Measurements from ENCODE around the gene HADHA.
"Not testable (repeated sequence)": the region's sequence is repeated elsewhere in the genome, so short reads cannot be mapped to it uniquely, and the experiment has no call there.

The HADHA gene

DNA sequence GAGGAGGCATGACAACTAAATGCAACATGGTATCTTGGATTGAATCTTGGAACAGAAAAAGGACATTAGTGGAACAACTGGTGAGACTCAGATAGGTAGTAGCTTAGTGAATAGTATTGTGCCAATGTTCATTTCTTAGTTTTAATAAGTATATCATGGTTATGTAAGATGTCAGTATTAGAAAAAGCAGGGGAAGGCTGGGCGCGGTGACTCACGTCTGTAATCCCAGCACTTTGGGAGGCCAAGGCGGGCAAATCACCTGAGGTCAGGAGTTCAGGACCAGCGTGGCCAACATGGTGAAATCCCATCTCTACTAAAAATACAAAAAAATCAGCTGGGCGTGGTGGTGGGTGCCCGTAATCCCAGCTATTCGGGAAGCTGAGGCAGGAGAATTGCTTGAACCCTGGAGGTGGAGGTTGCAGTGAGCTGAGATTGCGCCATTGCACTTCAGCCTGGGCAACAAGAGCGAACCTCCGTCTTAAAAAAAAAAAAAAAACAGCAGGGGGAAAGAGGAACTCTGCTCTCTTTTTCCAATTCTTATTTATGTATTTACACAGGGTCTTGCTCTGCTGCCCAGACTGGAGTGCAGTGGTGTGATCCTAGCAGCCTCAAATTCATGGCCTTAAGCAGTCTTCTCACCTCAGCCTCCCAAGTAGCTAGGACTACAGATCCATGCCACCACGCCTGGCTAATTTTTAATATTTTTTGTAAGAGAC is 24.4 kb upstream of the HADHA start:
- H3K9me3 Mint-ChIP-seq; intact Hi-C loops (cut with micrococcal nuclease); H3K27me3 Mint-ChIP-seq: not testable (repeated sequence)
- Mint-ChIP-seq H3K4me1 (ENCODE audit: low read depth) (peaks cover 34% of the 10 kb centered on the region), H3K4me3 (peak overlapping the region; percentile 23), H3K36me3 (ENCODE audit: low read depth) (peaks cover 67% of the 10 kb centered on the region), H3K27ac (peak overlapping the region; percentile 41)

DNA sequence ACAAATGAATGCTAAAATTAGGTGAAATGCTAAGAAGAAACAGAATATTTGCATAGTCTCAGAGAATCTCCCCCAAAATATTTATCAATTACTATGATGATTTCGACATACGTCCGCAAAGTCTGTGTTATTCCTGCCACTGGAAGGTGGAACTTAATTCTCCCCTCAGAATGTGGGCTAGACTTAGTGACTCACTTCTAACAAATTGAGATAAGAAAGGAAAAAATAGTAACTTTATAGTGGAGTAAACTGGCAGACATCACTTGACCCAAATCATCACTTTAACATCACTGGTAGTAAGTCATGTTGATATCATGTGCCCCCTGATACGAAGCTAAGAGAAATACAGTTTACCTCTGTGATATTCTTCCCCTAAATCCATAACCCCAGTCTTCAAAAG is 23.8 kb upstream of the HADHA start:
- Mint-ChIP-seq H3K9me3 (no peaks in the 10 kb centered on the region), H3K4me3 (no peak overlapping the region), H3K4me1 (ENCODE audit: low read depth) (peaks cover 30% of the 10 kb centered on the region), H3K27me3 (no peaks in the 10 kb centered on the region), H3K36me3 (ENCODE audit: low read depth) (peaks cover 73% of the 10 kb centered on the region), H3K27ac (peak overlapping the region; percentile 41)
- intact Hi-C loops (cut with micrococcal nuclease) = no loop called here

DNA sequence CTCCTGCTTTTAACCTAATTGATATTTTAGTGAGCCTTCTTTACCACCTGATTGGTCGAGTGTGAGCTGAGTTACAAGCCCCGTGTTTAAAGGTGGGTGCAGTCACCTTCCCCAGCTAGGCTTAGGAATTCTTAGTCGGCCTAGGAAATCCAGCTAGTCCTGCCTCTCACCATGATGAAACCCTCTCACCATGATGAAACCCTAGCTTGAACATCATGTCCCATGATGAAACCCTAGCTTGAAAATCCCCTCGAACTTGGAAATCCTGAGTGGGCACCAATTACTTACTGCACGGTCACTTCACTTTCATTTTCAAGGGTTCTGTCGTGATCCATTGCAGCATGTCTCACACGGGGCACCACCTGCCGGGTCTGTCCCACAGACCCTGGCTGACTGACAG is 14.4 kb upstream of the HADHA start:
- Mint-ChIP-seq H3K36me3 (ENCODE audit: low read depth) (peaks cover 76% of the 10 kb centered on the region), H3K4me1 (ENCODE audit: low read depth) (peaks cover 14% of the 10 kb centered on the region)
- H3K9me3 Mint-ChIP-seq; H3K27ac Mint-ChIP-seq; intact Hi-C loops (cut with micrococcal nuclease); H3K27me3 Mint-ChIP-seq; H3K4me3 Mint-ChIP-seq: not testable (repeated sequence)

DNA sequence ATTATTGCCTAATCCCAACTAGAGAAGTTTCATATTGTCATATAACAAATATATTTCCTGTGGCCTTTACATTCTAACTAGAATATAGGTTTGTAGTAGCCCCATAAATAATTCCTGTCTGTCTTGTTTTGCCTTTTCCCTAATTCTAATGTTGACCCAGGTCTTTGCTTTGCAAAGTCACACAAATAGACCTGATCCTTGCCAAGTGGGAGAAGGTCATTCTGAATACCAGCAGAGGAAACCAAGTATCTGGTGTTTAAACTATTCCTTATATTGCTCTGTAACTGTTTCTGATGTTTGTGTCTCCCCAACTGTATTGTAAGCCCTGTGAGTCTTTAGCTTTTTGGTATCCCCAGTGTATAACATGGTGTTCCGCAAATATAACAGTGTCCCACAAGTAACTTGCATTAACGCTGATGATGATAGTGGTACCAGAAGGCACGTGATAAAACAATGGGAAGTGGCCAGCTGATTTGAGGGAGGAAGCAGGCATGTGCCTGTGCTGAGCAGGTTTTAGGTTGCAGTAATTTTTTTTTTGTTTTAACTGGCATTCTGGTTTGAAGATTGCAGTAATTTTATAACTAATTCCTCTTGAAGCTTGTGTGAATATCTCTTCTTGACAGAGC is 11.4 kb upstream of the HADHA start:
- H3K27me3 Mint-ChIP-seq = no peaks in the 10 kb centered on the region
- peaks cover 52% of the 10 kb centered on the region for H3K36me3 Mint-ChIP-seq (ENCODE audit: low read depth)
- H3K9me3 Mint-ChIP-seq = no peaks in the 10 kb centered on the region
- intact Hi-C loops (cut with micrococcal nuclease) = no loop called here
- no peak overlapping the region for H3K4me3 Mint-ChIP-seq
- H3K4me1 Mint-ChIP-seq (ENCODE audit: low read depth) = peaks cover 21% of the 10 kb centered on the region
- H3K27ac Mint-ChIP-seq = no peak overlapping the region

DNA sequence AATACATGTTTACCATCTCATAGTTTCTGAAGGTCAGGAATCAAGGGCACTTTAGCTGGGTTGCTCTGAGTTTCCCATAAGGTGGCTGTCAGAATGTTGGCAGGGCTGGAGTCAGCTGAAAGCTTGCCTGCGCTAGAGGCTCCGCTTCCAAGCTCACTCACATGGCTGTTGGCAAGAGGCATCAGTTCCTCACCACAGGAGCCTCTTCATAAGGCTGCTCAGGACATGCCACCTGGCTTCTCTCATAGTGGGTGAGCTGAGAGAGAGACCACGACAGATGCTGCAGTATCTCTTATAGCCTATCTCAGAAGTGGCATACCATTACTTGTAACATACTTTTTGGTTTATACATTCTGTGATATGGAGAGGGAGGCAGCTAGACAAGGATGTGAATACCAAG is 7.5 kb upstream of the HADHA start:
- no peak overlapping the region for H3K27ac Mint-ChIP-seq
- peaks cover 26% of the 10 kb centered on the region for H3K4me1 Mint-ChIP-seq (ENCODE audit: low read depth)
- intact Hi-C loops (cut with micrococcal nuclease) = no loop called here
- H3K9me3 Mint-ChIP-seq = no peaks in the 10 kb centered on the region
- H3K27me3 Mint-ChIP-seq = no peaks in the 10 kb centered on the region
- H3K4me3 Mint-ChIP-seq = no peak overlapping the region
- H3K36me3 Mint-ChIP-seq (ENCODE audit: low read depth) = peaks cover 12% of the 10 kb centered on the region

DNA sequence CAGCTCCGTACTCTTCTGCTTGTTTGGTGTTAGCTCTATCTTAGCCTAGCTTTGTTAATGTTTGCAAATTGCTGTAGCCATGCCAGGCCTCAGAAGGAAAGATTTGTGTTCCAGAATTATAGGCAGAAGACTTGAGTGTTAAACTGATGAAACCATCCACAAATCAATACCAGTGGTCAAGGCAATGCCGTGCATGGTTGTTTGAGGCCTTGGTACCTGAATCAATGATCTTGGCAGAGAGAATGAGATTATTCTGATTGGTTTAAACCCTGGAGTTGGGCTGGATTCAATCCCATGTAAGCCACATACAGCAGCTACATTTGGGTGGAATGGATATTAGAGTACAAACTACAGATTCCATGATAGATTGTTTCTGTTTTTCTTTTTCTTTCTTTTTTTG is 5.2 kb upstream of the HADHA start:
- Mint-ChIP-seq H3K4me1 (ENCODE audit: low read depth) (peaks cover 24% of the 10 kb centered on the region), H3K27ac (no peak overlapping the region), H3K4me3 (no peak overlapping the region), H3K9me3 (no peaks in the 10 kb centered on the region), H3K36me3 (ENCODE audit: low read depth) (peaks cover 9% of the 10 kb centered on the region), H3K27me3 (no peaks in the 10 kb centered on the region)
- intact Hi-C loops (cut with micrococcal nuclease) = no loop called here

DNA sequence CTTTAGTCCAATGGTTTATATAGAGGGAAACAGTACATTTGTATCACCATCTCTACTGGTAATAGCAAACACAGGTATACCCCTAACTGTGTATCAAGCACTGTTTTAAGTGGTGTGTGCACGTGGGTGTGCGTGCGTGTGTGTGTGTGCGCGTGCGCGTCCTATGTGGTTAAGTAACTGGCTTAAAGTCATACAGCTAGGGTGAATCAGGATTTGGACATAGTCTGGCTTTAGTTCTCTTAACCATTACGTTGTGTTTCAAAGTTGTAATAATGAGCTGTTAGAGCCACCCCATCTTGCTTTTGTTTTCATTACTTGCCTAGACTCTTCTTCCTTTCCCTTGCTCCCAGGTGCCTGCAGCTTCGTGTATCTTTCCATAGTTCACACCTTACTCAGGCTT is 2.4 kb upstream of the HADHA start:
- no peaks in the 10 kb centered on the region for H3K9me3 Mint-ChIP-seq
- peak overlapping the region; percentile 40 for H3K4me3 Mint-ChIP-seq
- H3K4me1 Mint-ChIP-seq (ENCODE audit: low read depth) = peaks cover 35% of the 10 kb centered on the region
- peaks cover 19% of the 10 kb centered on the region for H3K36me3 Mint-ChIP-seq (ENCODE audit: low read depth)
- H3K27me3 Mint-ChIP-seq = no peaks in the 10 kb centered on the region
- H3K27ac Mint-ChIP-seq = peak overlapping the region; percentile 32
- intact Hi-C loops (cut with micrococcal nuclease) = no loop called here

DNA sequence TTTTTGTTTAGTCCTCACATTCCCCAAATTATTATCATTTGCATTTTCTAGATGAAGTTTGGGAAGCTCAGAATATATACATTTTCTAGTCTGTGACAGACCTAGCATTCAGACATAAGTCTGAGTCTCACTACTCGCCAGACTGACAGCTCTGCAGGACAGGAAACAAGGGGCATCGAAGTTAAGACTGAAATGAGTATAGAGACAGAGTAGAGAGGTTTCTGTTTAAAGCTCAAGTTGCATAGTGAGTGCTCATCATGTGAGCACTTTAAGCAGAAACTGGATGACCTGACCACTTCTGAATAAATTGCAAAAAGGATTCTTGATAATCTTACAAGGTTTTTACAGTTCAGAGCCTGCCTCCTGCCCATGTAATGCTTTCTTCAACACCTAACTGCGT is 1.4 kb upstream of the HADHA start:
- peaks cover 28% of the 10 kb centered on the region for H3K4me1 Mint-ChIP-seq (ENCODE audit: low read depth)
- peaks cover 19% of the 10 kb centered on the region for H3K36me3 Mint-ChIP-seq (ENCODE audit: low read depth)
- H3K27me3 Mint-ChIP-seq = no peaks in the 10 kb centered on the region
- peak overlapping the region; percentile 99 for H3K4me3 Mint-ChIP-seq
- H3K9me3 Mint-ChIP-seq = no peaks in the 10 kb centered on the region
- intact Hi-C loops (cut with micrococcal nuclease) = loop anchor here (2.0 kb wide), 1 partner anchor 61 kb away; no protein-coding TSS in a partner anchor
- H3K27ac Mint-ChIP-seq = peak overlapping the region; percentile 99

DNA sequence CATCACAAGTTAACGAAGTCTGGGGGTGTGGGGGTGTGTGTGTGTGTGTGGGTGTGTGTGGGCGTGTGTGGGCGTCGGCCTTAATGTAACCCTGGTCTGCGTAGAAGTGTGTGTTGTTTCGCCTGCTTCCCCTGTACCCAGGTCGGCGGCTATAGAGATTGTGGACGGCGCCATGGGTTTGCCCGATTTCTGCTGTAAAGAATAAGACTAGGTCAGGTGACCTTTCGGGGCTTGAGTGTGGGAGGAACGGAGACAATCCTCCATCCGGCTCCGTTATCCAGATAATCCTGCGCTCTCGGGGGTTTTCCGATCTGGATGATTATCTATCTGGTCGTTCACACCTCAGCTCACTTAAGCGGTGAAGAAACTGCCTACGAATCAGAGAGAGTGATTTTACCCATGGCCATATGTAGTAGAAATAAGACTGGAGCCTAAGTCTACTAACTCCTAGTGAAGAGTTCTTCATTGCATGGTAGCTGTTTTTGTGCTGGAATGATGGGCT is 850 bp upstream of the HADHA start:
- intact Hi-C loops (cut with micrococcal nuclease) = loop anchor here (2.0 kb wide), 1 partner anchor 60 kb away; no protein-coding TSS in a partner anchor
- peak overlapping the region; percentile 99 for H3K27ac Mint-ChIP-seq
- H3K27me3 Mint-ChIP-seq = no peaks in the 10 kb centered on the region
- peak overlapping the region; percentile 99 for H3K4me3 Mint-ChIP-seq
- peaks cover 24% of the 10 kb centered on the region for H3K36me3 Mint-ChIP-seq (ENCODE audit: low read depth)
- H3K4me1 Mint-ChIP-seq (ENCODE audit: low read depth) = peaks cover 33% of the 10 kb centered on the region
- no peaks in the 10 kb centered on the region for H3K9me3 Mint-ChIP-seq

DNA sequence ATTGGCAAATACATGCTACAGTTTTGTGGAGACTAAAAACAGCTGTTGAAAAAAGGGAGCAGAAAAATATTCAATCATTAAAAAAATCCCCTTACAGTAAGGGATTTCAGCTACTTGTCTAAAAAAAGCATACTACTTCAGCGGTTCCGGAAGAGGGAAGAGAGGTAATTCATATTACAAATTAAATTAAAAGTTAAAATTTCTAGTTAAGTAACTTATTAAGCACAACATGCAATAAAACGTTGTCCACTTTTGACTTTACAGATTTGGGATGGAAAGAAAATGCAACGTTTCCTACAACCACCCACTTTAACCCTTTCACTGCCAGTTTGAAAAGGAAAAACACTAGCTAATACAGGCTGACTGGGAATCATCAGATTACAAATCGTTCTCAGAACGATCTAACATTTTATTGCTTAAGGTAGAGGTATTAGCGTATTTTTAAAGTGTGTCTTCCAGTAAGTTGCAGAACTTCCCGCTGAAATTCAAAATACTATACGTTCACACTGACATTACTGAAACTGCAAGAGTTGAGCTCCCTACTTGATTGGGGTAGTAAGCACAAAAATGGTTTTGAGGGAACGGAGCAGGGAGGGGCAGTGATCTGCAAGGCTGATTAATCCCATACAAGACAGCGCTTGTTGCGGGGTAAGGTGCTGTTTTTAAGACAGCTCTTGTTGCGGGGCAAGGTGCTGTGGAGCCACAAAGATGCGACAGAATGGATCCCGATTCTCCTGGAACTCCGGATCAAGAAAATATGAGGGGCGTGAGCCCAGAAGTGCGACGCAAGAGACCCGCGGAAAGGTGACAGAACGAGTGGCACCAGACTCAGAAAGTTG is 743 bp downstream of the HADHA start:
- Mint-ChIP-seq H3K4me1 (ENCODE audit: low read depth) (peaks cover 46% of the 10 kb centered on the region), H3K9me3 (no peaks in the 10 kb centered on the region), H3K27ac (peak overlapping the region; percentile 99), H3K27me3 (no peaks in the 10 kb centered on the region), H3K36me3 (ENCODE audit: low read depth) (peaks cover 37% of the 10 kb centered on the region), H3K4me3 (peak overlapping the region; percentile 99)
- intact Hi-C loops (cut with micrococcal nuclease) = loop anchor here (2.0 to 5.0 kb wide), 3 partner anchors 34 to 104 kb away; partner anchors contain the start of genes ADGRF3 and SELENOI

DNA sequence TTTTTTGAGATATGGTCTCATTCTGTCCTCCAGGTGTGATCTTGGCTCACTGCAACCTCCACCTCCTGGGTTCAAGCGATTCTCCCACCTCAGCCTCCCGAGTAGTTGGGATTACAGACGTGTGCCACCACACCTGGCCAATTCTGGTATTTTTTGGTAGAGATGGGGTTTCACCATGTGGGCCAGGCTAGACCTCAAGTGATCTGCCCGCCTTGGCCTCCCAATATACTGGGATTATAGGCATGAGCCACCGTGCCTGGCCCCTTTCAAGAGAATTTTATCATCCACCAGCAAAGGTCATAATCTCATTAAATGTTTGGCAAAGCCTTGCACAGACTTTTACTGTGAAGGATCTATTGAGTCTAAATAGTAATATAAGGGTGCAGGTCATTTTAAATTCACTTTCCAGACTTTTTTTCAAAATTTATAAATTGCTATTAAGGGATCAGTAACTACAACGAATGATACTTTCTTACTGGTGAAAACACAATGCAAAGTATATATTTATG is 2.5 kb downstream of the HADHA start:
- intact Hi-C loops (cut with micrococcal nuclease) = loop anchor here (5.0 kb wide), 2 partner anchors 35 to 105 kb away; partner anchors contain the start of genes ADGRF3 and SELENOI
- Mint-ChIP-seq H3K36me3 (ENCODE audit: low read depth) (peaks cover 54% of the 10 kb centered on the region), H3K9me3 (no peaks in the 10 kb centered on the region), H3K4me3 (no peak overlapping the region), H3K4me1 (ENCODE audit: low read depth) (peaks cover 43% of the 10 kb centered on the region), H3K27me3 (no peaks in the 10 kb centered on the region), H3K27ac (no peak overlapping the region)

DNA sequence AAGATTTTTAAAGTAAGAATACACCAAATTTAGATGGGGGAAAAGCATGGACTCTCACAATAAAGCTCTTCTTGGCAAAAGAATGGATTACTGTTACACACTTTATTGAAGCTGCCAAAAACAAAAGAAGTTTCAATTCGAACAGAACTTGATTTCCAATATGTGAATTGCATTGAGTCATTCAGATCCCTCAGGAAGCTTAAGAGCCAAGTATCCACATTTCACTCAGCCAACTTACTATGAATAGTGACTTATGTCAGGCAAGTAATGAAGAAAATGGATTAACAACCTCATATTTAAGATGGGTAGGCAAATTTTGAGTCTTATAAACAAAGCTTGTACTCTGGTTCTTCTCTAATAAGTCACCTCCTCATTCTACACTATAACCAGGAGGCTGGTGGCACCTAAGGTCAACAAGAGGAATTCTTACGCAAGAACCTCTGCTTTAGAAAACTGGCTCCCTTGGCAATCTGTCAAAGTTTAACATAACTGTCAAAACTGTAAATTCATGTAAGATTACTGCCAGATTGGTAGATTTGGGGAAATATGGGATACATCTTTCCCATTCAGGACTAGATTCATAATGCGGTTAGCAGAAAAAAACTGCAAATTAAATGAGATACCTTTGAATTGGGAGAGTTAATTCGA is 6.0 kb downstream of the HADHA start:
- H3K27ac Mint-ChIP-seq = no peak overlapping the region
- no peak overlapping the region for H3K4me3 Mint-ChIP-seq
- intact Hi-C loops (cut with micrococcal nuclease) = no loop called here
- peaks cover 70% of the 10 kb centered on the region for H3K36me3 Mint-ChIP-seq (ENCODE audit: low read depth)
- no peaks in the 10 kb centered on the region for H3K27me3 Mint-ChIP-seq
- H3K4me1 Mint-ChIP-seq (ENCODE audit: low read depth) = peaks cover 36% of the 10 kb centered on the region
- no peaks in the 10 kb centered on the region for H3K9me3 Mint-ChIP-seq

DNA sequence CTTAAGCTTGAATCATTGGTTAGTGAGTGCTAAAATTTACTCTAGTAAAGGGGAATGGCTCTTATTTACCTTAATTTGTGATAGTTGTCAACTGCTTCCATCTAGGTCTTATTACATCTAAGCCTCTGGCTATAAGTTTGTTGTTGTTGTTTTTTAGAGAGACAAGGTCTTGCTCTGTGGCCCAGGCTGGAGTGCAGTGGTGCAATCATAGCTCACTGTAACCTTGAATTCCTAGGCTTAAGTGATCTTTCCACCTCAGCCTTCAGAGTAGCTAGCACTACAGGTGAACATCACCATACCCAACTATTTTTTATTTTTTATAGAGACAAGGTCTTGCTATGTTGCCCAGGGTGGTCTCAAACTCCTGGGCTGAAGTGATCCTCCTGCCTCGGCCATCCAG is 6.6 kb downstream of the HADHA start:
- Mint-ChIP-seq H3K27me3 (no peaks in the 10 kb centered on the region), H3K9me3 (no peaks in the 10 kb centered on the region)

More for the DNA sequence above, 6.6 kb downstream of the HADHA start:
- H3K36me3 Mint-ChIP-seq (ENCODE audit: low read depth) = peaks cover 76% of the 10 kb centered on the region
- no peak overlapping the region for H3K27ac Mint-ChIP-seq
- intact Hi-C loops (cut with micrococcal nuclease) = no loop called here
- no peak overlapping the region for H3K4me3 Mint-ChIP-seq
- H3K4me1 Mint-ChIP-seq (ENCODE audit: low read depth) = peaks cover 30% of the 10 kb centered on the region

Data from dendritic cell treated with granulocyte-macrophage colony-stimulating factor and Interleukin-4, amounts not matched to agents 40 ng/mL and 50 ng/mL, for 4 days (primary cell).